Fibroblast of mammary gland (primary cell): ENCODE data around the gene ARHGAP42.

ENCODE experiments used
- DNase-seq: peaks from one replicate; pipeline ENCODE4 v3.0.0-alpha.2; 2010; ENCODE audit warnings: low read depth
- H3K4me3 ChIP-seq: 2 replicates; pipeline ENCODE4 v1.5.1; 2011; ENCODE audit warnings: low read depth, mild to moderate bottlenecking, low read length, moderate library complexity; ENCODE audit not compliant: control insufficient read depth
- CTCF ChIP-seq: conservative IDR thresholded peaks from 2 replicates; pipeline ENCODE4 v1.5.1; 2011; ENCODE audit warnings: low read depth, low read length, inconsistent platforms; ENCODE audit not compliant: control insufficient read depth, insufficient read depth

The ARHGAP42 gene

GRCh38 chr11:100866453-100866852 lies 179.4 kb downstream of the ARHGAP42 start:
- no peak overlapping the region for H3K4me3 ChIP-seq
- no peak for TF ChIP-seq CTCF
- DNase-seq = no peak

GRCh38 chr11:100867606-100868005 lies 180.5 kb downstream of the ARHGAP42 start:
- no peak for TF ChIP-seq CTCF
- no peak overlapping the region for H3K4me3 ChIP-seq
- no peak for DNase-seq

GRCh38 chr11:100869328-100869727 lies 182.2 kb downstream of the ARHGAP42 start:
- TF ChIP-seq CTCF = no peak
- H3K4me3 ChIP-seq = no peak overlapping the region
- no peak for DNase-seq

GRCh38 chr11:100870138-100870537 lies 183.1 kb downstream of the ARHGAP42 start:
- TF ChIP-seq CTCF = no peak
- DNase-seq = no peak
- H3K4me3 ChIP-seq = no peak overlapping the region

GRCh38 chr11:100872951-100873740 lies 186.1 kb downstream of the ARHGAP42 start:
- TF ChIP-seq CTCF = no peak
- H3K4me3 ChIP-seq = no peak overlapping the region
- no peak for DNase-seq

- no peak overlapping the region for H3K4me3 ChIP-seq
- TF ChIP-seq CTCF = no peak
- no peak for DNase-seq
Measured at GRCh38 chr11:100874203-100874602, 187.1 kb downstream of the ARHGAP42 start.
